MCF 10A (cell line): ENCODE measurements around the gene ARL4C. TPM values are rescaled to one million over a fixed set of nuclear protein-coding genes. Genes with fewer than 3 reads are reported as not detected.

ENCODE experiments used
- BruUV-seq: library from RNA; stranded (reverse); fragments of 400-500 nt; replicated peaks from 2 replicates; lab custom pipeline; 2021; lab: Mats Ljungman, UMichigan
- CTCF ChIA-PET: fragments of 300-600 bp; sonication (Branson Sonifier 250); formaldehyde crosslinking; extraction: SDS; loops from one replicate; lab custom pipeline; 2021; ENCODE audit warnings: antibody characterized with exemption, inconsistent platforms; lab: Yijun Ruan, JAX
- POLR2A ChIA-PET: fragments of 300-600, 350-650 bp; sonication (Branson Sonifier 250); formaldehyde crosslinking; extraction: SDS; loops from one replicate; lab custom pipeline; 2020; ENCODE audit warnings: antibody characterized with exemption, inconsistent platforms; lab: Yijun Ruan, JAX
- DNase-seq: peaks from one replicate; pipeline ENCODE4 v3.0.0-alpha.2; 2018; ENCODE audit not compliant: unreplicated experiment
- H3K27ac Mint-ChIP-seq: one replicate; pipeline ENCODE4 v1.8.0; 2022; ENCODE audit warnings: mild to moderate bottlenecking, low read depth, mixed read lengths; ENCODE audit not compliant: unreplicated experiment
- H3K27me3 Mint-ChIP-seq: one replicate; pipeline ENCODE4 v1.8.0; 2022; ENCODE audit warnings: mixed read lengths; ENCODE audit not compliant: insufficient read depth, unreplicated experiment
- H3K36me3 Mint-ChIP-seq: one replicate; pipeline ENCODE4 v1.8.0; 2022; ENCODE audit warnings: mild to moderate bottlenecking, moderate library complexity, mixed read lengths; ENCODE audit not compliant: insufficient read depth, unreplicated experiment
- H3K4me1 Mint-ChIP-seq: one replicate; pipeline ENCODE4 v1.8.0; 2022; ENCODE audit warnings: mixed read lengths; ENCODE audit not compliant: insufficient read depth, unreplicated experiment
- H3K4me3 Mint-ChIP-seq: one replicate; pipeline ENCODE4 v1.8.0; 2022; ENCODE audit warnings: mild to moderate bottlenecking, moderate library complexity, mixed read lengths; ENCODE audit not compliant: unreplicated experiment
- H3K9me3 Mint-ChIP-seq: one replicate; pipeline ENCODE4 v1.8.0; 2022; ENCODE audit warnings: mixed read lengths; ENCODE audit not compliant: unreplicated experiment
- CTCF ChIP-seq: fragments of 200-600 bp; IDR thresholded peaks from one replicate; pipeline ENCODE4 v1.8.0; 2022; ENCODE audit warnings: antibody characterized with exemption, mild to moderate bottlenecking; ENCODE audit not compliant: unreplicated experiment
- intact Hi-C: fragments of 100-400 bp; cut with micrococcal nuclease; formaldehyde crosslinking; loops from 2 replicates; pipeline ENCODE4 v1.14.1; 2022
- total RNA-seq: library from RNA; stranded (reverse); gene quantifications from 2 replicates; pipeline ENCODE4 v1.2.3, GENCODE V29; 2022

ARL4C gene
- total RNA-seq, 1 experiment from 2014 or later: 3.5 TPM

- H3K27ac Mint-ChIP-seq: no peak overlapping the region
- H3K4me1 Mint-ChIP-seq: no peaks in the 10 kb centered on the region
- POLR2A ChIA-PET: no interaction called here
- H3K9me3 Mint-ChIP-seq: peaks cover 1% of the 10 kb centered on the region
- no TSS peak for BruUV-seq
- DNase-seq: no peak
- no peak for TF ChIP-seq CTCF
- H3K36me3 Mint-ChIP-seq: no peaks in the 10 kb centered on the region
- intact Hi-C loops: no loop called here
- CTCF ChIA-PET: interaction anchor here (0.5 to 2.8 kb wide), 5 partner anchors 561 to 597 kb away, joined by 3 to 11 read pairs (median 4); no protein-coding TSS in a partner anchor
- H3K4me3 Mint-ChIP-seq: no peak overlapping the region
- H3K27me3 Mint-ChIP-seq: no peaks in the 10 kb centered on the region
Measured at GRCh38 chr2:234537929-234538328, 41.0 kb upstream of the ARL4C start.

- Mint-ChIP-seq H3K4me1 (no peaks in the 10 kb centered on the region), H3K36me3 (no peaks in the 10 kb centered on the region), H3K4me3 (no peak overlapping the region), H3K27me3 (no peaks in the 10 kb centered on the region), H3K9me3 (peaks cover 7% of the 10 kb centered on the region), H3K27ac (no peak overlapping the region)
- ChIA-PET CTCF (interaction anchor here (1.1 to 3.5 kb wide), 2 partner anchors 9 to 11 kb away, joined by 4 to 32 read pairs; no protein-coding TSS in a partner anchor), POLR2A (interaction anchor here (0.7 kb wide), 1 partner anchor 153 kb away, joined by 4 read pairs; no protein-coding TSS in a partner anchor)
- TF ChIP-seq CTCF: no peak
- no peak for DNase-seq
- intact Hi-C loops: no loop called here
- BruUV-seq: no TSS peak
Measured at GRCh38 chr2:234536178-234536965, 39.5 kb upstream of the ARL4C start.

GRCh38 chr2:234535464-234535863 lies 38.6 kb upstream of the ARL4C start:
- ChIA-PET CTCF (interaction anchor here (0.6 to 3.5 kb wide), 3 partner anchors 10 to 26 kb away, joined by 4 to 32 read pairs (median 4); no protein-coding TSS in a partner anchor), POLR2A (interaction anchor here (0.5 to 0.6 kb wide), 2 partner anchors 128 to 187 kb away, joined by 3 read pairs; no protein-coding TSS in a partner anchor)
- no peaks in the 10 kb centered on the region for H3K4me1 Mint-ChIP-seq
- H3K27me3 Mint-ChIP-seq: no peaks in the 10 kb centered on the region
- BruUV-seq: no TSS peak
- no peaks in the 10 kb centered on the region for H3K36me3 Mint-ChIP-seq
- H3K4me3 Mint-ChIP-seq: no peak overlapping the region
- no peak for DNase-seq
- intact Hi-C loops: no loop called here
- H3K9me3 Mint-ChIP-seq: peaks cover 7% of the 10 kb centered on the region
- no peak overlapping the region for H3K27ac Mint-ChIP-seq
- no peak for TF ChIP-seq CTCF

GRCh38 chr2:234534515-234534914 lies 37.6 kb upstream of the ARL4C start:
- BruUV-seq: no TSS peak
- TF ChIP-seq CTCF: no peak
- Mint-ChIP-seq H3K4me1 (no peaks in the 10 kb centered on the region), H3K9me3 (peaks cover 7% of the 10 kb centered on the region), H3K36me3 (no peaks in the 10 kb centered on the region), H3K27me3 (no peaks in the 10 kb centered on the region), H3K4me3 (no peak overlapping the region), H3K27ac (no peak overlapping the region)
- no peak for DNase-seq
- ChIA-PET CTCF (interaction anchor here (0.5 to 3.5 kb wide), 3 partner anchors 11 to 1606 kb away, joined by 3 to 32 read pairs (median 5); no protein-coding TSS in a partner anchor), POLR2A (no interaction called here)
- intact Hi-C loops: no loop called here
